Progenitor cell of endocrine pancreas (in vitro differentiated cells): Measurements from ENCODE around the gene LRRC59. TPM values are rescaled to one million over a fixed set of nuclear protein-coding genes. Genes with fewer than 3 reads are reported as not detected.
A peak's percentile ranks its signal among the peaks of the same experiment; 100 is the strongest.

ENCODE experiments used
- DNase-seq: peaks from one replicate; pipeline ENCODE4 v3.0.0; 2021; ENCODE audit warnings: low spot score; ENCODE audit not compliant: unreplicated experiment
- H3K27ac Mint-ChIP-seq: 2 replicates; pipeline ENCODE4 v1.8.0; 2021; ENCODE audit warnings: mild to moderate bottlenecking, moderate library complexity, mixed read lengths
- H3K27me3 Mint-ChIP-seq: 2 replicates; pipeline ENCODE4 v1.8.0; 2021; ENCODE audit warnings: mixed read lengths
- H3K36me3 Mint-ChIP-seq: 2 replicates; pipeline ENCODE4 v1.8.0; 2022; ENCODE audit warnings: mixed read lengths; ENCODE audit not compliant: insufficient read depth
- H3K4me1 Mint-ChIP-seq: 2 replicates; pipeline ENCODE4 v1.8.0; 2021; ENCODE audit warnings: low read depth, mixed read lengths
- H3K4me3 Mint-ChIP-seq: 2 replicates; pipeline ENCODE4 v1.8.0; 2021; ENCODE audit warnings: low read depth, mild to moderate bottlenecking, moderate library complexity, mixed read lengths
- H3K9me3 Mint-ChIP-seq: 2 replicates; pipeline ENCODE4 v1.8.0; 2021; ENCODE audit warnings: low read depth, mixed read lengths
- total RNA-seq: library from RNA; stranded (reverse); gene quantifications from 2 replicates; pipeline ENCODE4 v1.2.1, GENCODE V29; 2021
- TF ChIP-seq, protein P1 (sequence below): fragments of 200-600 bp; sonication (generic); IDR thresholded peaks from one replicate; pipeline ENCODE4 v1.5.0; 2021; ENCODE audit warnings: antibody characterized with exemption, mild to moderate bottlenecking; ENCODE audit not compliant: unreplicated experiment

LRRC59 gene
- total RNA-seq, 1 donor from 2014 or later, result 55.2 TPM

- TF ChIP-seq, protein P1, sequence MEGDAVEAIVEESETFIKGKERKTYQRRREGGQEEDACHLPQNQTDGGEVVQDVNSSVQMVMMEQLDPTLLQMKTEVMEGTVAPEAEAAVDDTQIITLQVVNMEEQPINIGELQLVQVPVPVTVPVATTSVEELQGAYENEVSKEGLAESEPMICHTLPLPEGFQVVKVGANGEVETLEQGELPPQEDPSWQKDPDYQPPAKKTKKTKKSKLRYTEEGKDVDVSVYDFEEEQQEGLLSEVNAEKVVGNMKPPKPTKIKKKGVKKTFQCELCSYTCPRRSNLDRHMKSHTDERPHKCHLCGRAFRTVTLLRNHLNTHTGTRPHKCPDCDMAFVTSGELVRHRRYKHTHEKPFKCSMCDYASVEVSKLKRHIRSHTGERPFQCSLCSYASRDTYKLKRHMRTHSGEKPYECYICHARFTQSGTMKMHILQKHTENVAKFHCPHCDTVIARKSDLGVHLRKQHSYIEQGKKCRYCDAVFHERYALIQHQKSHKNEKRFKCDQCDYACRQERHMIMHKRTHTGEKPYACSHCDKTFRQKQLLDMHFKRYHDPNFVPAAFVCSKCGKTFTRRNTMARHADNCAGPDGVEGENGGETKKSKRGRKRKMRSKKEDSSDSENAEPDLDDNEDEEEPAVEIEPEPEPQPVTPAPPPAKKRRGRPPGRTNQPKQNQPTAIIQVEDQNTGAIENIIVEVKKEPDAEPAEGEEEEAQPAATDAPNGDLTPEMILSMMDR, result no peak
- Mint-ChIP-seq H3K9me3 (no peaks in the 10 kb centered on the region), H3K27ac (no peak overlapping the region), H3K36me3 (peaks cover 16% of the 10 kb centered on the region), H3K27me3 (no peaks in the 10 kb centered on the region), H3K4me3 (no peak overlapping the region), H3K4me1 (no peaks in the 10 kb centered on the region)
- no peak for DNase-seq
These were observed 16.0 kb downstream of the LRRC59 start for GRCh38 chr17:50381260-50381815.

DNA sequence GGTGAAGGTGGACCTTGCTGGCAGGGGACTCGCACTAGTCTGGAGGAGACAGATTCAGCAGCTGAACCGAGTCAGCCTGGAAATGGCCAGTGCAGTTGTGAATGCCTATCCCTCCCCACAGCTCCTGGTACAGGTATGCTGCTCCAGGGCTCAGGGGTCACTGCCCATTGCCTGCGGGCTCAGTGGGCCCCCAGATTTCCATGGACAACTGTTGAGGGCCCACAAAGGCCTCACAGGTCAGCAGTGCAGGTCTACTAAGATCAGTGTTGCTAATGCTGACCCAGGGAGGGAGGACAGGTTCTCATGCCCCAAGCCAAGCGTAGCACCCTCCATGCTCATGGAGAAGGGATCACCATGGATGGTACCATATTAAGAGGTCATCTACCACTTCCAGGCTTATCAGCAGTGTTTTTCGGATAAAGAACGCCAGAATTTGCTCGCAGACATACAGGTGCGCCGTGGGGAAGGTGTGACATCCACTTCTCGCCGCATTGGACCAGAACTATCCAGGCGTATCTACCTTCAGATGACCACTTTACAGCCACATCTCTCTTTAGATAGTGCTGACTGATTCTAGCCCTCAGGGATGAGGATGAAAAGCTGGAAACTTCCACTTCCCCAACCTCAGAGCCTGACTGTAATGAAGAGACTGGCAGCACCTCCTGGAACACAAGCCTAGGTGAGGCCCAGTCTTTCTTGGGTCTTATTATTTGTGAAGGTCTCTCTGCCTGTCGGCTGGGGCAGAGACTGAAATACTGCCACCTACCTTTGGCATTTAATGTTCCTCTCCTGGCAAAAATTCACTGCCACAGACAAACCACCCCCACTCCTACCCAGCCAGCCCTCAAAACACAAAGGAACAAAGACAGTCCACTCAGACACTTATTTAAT, 16.7 kb downstream of the LRRC59 start:
- H3K4me3 Mint-ChIP-seq, result no peak overlapping the region
- peaks cover 16% of the 10 kb centered on the region for H3K36me3 Mint-ChIP-seq
- H3K27ac Mint-ChIP-seq, result no peak overlapping the region
- TF ChIP-seq, protein P1, result no peak
- H3K4me1 Mint-ChIP-seq, result no peaks in the 10 kb centered on the region
- H3K9me3 Mint-ChIP-seq, result no peaks in the 10 kb centered on the region
- no peak for DNase-seq
- H3K27me3 Mint-ChIP-seq, result no peaks in the 10 kb centered on the region

DNA sequence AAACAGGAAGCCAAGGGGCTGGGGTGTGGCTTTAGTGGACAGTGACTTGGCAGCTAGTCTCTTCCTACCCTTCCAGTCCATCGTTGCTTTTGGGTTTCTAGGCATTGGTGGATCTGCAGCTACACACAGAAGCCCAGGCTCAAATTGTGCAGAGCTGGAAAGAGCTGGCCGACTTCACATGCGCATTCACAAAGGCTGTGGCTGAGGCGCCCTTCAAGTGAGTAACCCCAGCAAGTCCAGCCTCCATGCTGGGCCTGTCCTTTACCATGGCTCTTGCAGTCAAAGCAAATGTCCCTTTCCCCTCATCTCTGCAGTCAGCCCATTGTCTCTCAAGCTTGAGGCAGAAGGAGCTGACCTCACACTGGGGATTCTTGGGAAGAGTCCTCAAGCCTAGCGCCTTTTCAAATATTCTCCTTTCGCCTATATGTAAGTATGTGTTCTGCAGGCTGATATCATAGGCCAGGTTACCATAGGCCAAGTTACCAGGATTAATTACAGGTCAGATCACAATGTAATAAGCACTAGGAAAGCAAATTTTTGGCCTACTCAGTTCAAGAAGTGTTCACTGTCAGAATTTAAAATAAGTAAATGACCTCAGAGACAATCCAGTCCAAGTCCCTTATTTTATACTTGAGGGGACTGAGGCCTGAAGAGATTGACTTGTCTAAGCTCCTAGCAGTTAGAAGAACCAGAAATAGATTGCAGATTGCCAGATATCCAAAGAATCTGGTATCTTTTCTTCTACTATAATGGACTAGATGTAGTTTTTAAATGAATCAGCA, 17.8 kb downstream of the LRRC59 start:
- no peaks in the 10 kb centered on the region for H3K27me3 Mint-ChIP-seq

DNA sequence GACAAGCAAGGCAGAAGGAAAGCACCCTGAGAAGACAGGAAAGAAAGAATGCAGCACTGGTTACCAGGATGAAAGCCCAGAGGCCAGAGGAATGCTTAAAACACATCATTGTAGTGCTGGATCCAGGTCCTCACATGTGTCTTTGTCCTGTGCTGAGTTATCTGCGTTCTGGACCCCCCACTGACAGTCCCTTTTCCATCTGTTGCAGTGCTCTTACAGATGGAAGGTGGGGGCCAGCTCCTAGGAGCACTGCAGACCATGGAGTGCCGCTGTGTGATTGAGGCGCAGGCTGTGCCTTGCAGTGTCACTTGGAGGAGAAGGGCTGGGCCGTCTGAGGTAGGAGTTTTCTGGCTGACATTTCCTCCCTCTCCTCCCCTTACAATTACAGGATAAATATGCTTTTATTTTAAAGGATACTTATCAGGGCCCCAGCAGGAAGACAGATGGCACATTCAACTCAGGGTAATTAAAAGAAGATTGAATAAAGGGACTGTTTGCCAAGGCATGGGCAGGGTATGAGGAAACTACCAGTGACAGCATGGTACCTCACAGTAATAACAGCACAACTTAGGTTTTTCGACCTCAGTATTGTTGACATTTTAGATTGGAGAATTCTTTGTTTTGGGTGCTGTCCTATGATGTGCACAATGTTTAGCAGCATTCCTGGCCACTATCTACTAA, 21.3 kb downstream of the LRRC59 start:
- H3K27me3 Mint-ChIP-seq, result no peaks in the 10 kb centered on the region
- no peaks in the 10 kb centered on the region for H3K9me3 Mint-ChIP-seq
- TF ChIP-seq, protein P1, result no peak
- peaks cover 15% of the 10 kb centered on the region for H3K4me1 Mint-ChIP-seq
- no peak overlapping the region for H3K4me3 Mint-ChIP-seq
- no peaks in the 10 kb centered on the region for H3K36me3 Mint-ChIP-seq
- no peak for DNase-seq
- no peak overlapping the region for H3K27ac Mint-ChIP-seq

More for the DNA sequence above, 17.8 kb downstream of the LRRC59 start:
- peak overlapping the region; percentile 23 for H3K27ac Mint-ChIP-seq
- no peaks in the 10 kb centered on the region for H3K4me1 Mint-ChIP-seq
- TF ChIP-seq, protein P1, result no peak
- no peak overlapping the region for H3K4me3 Mint-ChIP-seq
- H3K9me3 Mint-ChIP-seq, result no peaks in the 10 kb centered on the region
- H3K36me3 Mint-ChIP-seq, result peaks cover 10% of the 10 kb centered on the region
- no peak for DNase-seq

GRCh38 chr17:50373705-50374104, 23.6 kb downstream of the LRRC59 start:
- no peak for DNase-seq
- H3K4me3 Mint-ChIP-seq, result peak overlapping the region; percentile 99
- peaks cover 15% of the 10 kb centered on the region for H3K4me1 Mint-ChIP-seq
- no peaks in the 10 kb centered on the region for H3K36me3 Mint-ChIP-seq
- no peaks in the 10 kb centered on the region for H3K9me3 Mint-ChIP-seq
- TF ChIP-seq, protein P1, result no peak
- H3K27ac Mint-ChIP-seq, result no peak overlapping the region
- no peaks in the 10 kb centered on the region for H3K27me3 Mint-ChIP-seq
